Erythroblast (primary cell): ENCODE results near the gene SURF6.
"Not testable (repeated sequence)": the region's sequence is repeated elsewhere in the genome, so short reads cannot be mapped to it uniquely, and the experiment has no call there.

Source experiments
- DNase-seq, 2 experiments: peaks; one replicate each; lab custom pipeline; 2025; lab: John Stamatoyannopoulos, UW
- GATA1 ChIP-seq: IDR thresholded peaks from 2 replicates; pipeline ENCODE4 v1.6.1; 2011; ENCODE audit warnings: low read depth, mild to moderate bottlenecking, control low read depth, low read length, moderate library complexity
- POLR2A ChIP-seq: IDR thresholded peaks from 2 replicates; pipeline ENCODE4 v1.6.1; 2011; ENCODE audit warnings: mild to moderate bottlenecking, low read length

SURF6 gene

DNA sequence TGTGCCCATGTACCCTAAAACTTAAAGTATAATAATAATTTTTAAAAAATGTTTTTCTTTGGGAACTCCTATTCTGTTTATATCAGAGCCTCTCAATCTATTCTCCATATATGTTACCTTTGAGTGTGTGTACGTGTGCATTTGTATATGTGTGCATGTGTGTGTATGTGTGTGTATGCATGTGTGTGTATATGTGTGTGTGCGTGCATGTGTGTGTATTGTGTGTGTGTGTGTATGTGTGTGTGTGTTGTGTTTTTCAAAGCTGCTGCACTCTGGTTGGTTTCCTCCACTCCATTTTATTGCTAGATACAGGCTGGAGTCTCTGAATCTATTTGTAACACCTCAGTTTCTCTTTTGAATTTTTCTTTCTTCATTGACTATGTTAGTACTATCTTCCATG lies 20.0 kb downstream of the SURF6 start:
- TF ChIP-seq GATA1 (no peak), POLR2A (no peak)
- DNase-seq: no peak

DNA sequence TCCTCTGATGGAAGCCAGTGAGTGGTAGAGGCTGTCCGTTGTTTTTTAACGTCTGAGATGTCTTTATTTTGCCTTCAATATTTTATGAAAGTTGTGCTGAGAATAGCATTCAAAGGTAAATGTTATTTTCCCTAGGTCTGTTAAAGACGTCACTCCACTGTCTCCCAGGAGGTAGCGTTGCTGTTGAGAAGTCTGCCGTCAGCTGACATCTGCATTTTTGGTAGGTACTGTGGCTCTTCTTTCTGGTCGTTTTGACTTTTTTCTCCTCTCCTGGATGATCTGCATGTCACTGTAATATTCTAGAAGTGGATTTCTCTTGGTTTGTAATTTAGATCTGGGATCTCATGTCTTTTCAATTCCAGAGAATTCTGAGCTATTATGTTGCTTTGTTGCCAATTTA lies 26.4 kb downstream of the SURF6 start:
- TF ChIP-seq POLR2A (no peak), GATA1 (no peak)

DNA sequence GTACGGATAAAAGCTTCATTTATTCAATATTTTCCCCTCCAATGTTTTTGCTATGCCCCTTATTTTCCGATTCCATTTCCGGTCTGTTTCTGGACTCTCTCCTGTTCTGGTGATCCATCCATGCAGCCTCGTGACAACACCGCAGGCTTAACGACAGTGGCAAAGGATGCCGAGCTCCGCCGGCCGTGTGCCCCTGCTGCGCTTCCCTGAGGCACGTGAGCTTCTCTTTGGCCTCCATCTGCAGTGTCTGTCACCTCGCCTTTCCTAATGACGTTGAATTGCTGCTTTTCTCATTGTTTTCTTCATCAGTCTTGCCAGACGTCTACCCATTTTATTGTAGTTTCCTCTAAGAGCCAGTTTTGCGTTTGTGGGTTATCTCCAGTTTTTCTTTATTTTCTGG lies 28.7 kb downstream of the SURF6 start:
- TF ChIP-seq POLR2A (no peak), GATA1 (no peak)
- no peak for DNase-seq

More for the DNA sequence above, 26.4 kb downstream of the SURF6 start:
- DNase-seq: no peak

DNA sequence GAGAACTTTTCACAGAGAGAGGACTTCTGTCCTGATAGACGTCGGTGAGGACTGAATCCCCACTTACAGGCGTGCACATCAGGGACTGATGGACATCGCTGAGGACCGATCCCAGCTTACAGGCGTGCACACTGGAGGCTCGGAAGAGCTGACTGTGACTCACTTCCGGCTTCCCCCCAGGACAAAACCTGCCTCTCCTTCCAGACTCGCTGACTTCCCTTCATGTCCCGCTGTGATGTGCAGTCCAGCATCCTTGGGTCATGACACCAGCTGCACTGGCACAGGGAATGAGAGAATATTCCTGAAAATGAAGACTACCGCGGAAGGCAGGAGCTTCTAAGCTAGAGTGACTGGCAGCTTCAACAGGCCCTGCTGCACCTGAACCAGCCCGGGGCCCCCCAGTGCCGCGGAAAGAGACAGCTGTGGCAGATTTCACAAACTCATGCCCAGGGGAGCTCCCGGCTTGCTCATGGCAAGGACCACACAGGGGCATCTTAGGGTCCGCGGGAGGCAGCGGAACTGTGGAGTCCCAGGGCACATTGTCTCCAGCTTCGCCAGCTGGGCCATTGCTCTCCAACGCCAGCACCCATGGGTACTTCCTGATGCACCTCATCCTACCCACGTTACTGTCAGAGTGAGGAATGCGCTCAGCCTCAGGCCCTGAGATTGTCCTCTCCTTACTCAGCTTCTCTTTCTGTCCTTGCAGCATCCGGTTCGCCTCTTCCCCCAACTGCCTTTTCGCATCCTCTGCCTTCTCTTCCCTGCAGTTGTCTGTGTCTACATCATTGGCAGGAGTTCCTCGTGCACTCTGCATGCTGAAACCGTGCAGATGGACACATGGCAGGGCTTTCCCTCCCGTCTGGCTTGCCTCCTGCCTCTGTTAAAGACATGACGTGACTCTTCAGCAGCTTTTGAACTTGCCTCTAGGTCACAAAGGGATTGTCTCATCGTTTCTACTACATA lies 29.5 kb downstream of the SURF6 start:
- no peak for TF ChIP-seq POLR2A
- no peak for TF ChIP-seq GATA1
- no peak for DNase-seq

DNA sequence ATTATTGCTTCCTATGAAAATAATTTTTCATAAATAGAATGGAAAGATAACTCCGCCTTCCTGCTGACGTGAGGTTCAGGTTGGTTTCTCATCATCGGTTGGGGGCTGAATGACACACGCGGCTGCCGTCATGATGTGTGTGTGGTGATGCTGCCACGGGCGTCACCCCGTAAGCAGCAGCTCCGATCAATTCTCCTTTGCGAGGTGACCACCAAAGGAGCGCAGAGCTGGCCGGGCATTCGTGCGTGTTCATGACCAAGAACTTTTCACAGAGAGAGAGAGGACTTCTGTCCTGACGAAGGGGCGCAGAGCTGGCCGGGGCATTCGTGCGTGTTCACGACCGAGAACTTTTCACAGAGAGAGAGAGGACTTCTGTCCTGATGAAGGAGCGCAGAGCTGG lies 30.3 kb downstream of the SURF6 start:
- DNase-seq: no peak
- no peak for TF ChIP-seq POLR2A
- no peak for TF ChIP-seq GATA1

DNA sequence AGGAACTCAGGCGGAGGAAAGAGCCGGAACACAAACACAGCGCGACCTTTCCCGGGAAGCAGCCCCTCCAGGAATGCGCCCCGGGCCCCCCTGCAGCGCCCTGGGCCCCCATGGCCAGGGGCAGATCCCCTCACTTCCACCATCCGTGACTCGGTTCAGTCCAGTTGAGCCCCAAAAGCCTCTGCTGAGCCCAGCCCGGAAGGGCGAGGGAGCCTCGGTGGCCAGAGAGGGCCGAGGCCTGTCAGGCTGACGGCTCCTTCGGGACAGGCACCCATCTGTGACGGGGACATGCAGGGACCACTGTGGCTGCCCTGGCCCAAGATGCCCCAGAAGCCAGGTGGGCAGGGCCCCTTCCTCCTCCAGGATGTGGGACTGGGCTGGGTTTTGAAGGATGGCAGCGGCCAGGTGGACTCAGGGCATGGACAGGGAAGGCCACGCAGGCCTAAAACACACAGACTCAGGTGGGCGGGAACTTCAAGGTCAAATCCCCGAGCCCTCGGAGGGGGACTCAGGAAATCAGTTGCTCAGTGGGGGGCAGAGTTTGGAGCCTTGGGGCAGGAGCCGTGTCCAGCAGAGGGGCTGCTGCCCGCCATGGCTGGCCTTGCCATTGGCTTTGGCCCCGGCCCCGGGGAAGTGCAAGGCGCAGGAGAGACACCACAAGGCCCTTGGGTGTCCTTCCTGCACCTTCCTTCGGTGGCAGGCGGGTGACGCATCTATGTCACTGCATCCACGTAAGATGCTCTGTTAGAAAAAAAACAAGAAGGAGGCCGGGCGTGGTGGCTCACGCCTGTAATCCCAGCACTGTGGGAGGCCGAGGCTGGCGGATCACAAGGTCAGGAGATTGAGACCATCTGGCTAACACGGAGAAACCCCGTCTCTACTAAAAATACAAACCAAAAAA lies 31.3 kb downstream of the SURF6 start:
- no peak for DNase-seq
- TF ChIP-seq POLR2A: no peak
- no peak for TF ChIP-seq GATA1

DNA sequence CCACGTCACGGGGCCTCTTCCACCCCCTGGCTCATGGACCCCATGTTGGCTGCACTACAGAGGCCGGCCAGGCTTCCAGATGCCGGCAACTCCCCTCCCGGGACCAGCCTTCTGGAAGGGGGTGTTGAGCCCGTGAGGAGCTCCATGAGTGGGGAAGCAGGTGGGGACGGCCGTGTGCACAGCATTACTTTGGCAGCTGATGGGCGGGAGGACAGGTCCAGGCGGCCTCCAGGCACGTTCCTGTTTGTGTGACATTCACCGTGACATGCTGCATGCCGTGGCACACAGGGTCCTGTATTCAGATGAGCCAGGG lies 31.9 kb downstream of the SURF6 start:
- no peak for DNase-seq
- TF ChIP-seq GATA1 (no peak), POLR2A (no peak)

DNA sequence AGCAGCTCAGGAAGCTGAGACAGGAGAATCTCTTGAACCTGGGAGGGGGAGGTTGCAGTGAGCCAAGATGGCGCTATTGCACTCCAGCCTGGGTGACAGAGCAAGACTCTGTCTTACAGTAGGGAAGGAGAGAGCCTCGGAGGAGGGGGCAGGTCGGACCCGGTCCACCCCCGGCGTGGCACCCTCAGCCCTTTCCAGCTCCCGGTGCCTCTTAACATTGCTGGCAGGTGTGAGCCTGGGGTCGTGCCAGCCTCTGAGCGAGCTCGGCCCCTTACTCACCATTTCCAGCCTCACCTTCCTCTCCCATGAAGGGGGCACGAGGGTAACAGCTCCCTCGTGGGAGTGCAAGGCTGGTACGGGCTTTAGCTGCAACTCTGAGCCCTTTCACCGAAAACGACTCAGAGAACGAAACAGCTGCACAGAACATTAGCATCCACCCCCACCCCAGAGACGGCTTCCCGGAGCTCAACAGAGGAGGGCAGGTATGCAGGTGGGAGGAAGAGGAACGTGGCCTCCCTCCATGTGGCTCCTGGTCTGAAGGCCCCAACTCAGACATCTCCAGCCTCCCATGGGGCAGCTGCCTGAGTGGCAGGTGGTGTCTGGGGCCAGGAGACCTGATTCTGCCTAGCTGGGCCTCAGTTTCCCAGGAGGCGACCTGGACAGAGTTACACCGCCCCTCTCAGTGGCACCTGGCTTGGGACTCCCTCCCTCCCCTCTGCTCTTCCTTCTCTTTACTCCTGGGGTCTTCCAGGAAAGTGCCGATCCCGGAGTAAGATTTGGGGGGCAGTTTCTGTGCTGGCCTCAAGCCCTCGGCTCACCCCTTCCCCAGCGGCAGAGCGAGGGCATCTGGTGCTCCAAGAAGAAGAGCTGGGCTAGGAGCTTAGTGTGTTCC lies 32.5 kb downstream of the SURF6 start:
- TF ChIP-seq GATA1 (no peak), POLR2A (no peak)
- DNase-seq: no peak

DNA sequence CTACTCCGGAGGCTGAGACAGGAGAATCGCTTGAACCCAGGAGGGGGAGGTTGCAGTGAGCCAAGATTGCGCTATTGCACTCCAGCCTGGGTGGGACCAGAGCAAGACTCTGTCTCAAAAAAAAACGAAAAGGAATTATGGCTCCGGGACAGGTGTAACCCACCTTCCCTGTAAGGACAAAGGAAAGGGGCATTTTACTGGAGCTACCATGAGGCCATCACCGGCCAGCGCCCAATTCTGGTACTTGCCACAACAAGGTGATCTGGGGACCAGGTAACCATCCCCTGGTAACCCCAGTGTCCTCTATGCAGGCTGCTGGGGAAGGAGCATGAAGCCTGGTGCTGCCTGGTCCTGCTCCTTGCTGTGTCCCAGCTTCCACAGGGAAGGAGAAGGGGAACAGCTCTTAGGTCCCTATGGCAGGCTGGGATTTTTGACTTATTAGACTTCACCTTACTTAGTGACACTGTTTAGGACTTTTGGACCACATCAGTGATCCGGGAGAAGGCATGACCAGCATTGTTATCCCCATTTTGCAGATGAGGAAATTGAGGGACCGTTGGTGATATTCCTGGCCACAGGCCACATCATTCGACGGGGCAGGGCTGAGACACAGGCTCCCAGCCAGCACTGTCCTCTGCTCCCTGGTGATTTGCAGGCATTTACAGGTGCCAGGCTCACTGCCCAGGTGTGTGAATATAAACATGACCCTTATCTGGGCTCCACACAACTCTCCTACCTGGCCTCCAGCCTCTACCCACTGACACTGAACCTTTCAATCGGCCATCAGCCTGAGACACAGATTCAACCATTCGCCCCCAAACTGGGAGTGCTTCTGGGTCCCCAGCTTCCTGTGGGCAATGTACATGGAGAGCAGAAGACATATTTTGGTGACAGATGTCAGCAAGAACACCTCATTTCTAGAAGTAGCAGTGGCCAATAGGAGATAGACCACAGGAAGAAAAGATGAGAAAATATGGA lies 34.4 kb downstream of the SURF6 start:
- no peak for TF ChIP-seq GATA1
- TF ChIP-seq POLR2A: no peak

DNA sequence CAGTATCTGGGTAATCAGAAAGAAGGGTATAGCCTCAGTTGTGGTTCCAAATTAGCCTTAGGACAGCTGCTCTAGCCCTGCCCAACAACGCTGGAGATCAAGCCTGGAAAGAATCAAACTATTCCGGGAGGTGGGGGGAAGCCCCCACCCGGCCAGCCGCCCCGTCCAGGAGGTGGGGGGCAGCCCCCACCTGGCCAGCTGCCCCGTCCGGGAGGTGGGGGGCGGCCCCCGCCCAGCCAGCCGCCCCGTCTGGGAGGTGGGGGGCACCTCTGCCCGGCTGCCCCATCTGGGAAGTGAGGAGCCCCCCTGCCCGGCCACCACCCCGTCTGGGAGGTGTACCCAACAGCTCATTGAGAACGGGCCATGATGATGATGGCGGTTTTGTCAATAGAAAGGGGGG lies 36.0 kb downstream of the SURF6 start:
- DNase-seq: not testable (repeated sequence)

More for the DNA sequence above, 34.4 kb downstream of the SURF6 start:
- DNase-seq: no peak

DNA sequence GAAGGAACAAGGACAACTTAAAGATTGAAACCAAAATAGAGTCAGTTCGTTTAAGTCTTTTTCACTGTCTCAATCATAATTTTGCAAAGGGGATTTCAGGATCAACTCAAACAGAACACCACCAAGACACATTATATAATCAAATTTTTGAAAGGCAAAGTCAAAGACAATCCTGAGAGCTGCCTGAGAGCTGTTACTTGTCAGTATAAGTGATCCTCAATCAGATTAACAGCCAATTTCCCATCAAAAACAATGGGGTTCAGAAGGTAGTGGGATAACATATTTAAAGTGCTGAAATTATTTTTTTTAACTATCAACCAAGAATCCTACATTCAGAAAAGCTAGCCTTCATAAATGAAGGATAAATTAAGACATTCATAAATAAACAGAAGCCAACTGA lies 41.7 kb downstream of the SURF6 start:
- no peak for TF ChIP-seq GATA1
- TF ChIP-seq POLR2A: no peak
- no peak for DNase-seq

DNA sequence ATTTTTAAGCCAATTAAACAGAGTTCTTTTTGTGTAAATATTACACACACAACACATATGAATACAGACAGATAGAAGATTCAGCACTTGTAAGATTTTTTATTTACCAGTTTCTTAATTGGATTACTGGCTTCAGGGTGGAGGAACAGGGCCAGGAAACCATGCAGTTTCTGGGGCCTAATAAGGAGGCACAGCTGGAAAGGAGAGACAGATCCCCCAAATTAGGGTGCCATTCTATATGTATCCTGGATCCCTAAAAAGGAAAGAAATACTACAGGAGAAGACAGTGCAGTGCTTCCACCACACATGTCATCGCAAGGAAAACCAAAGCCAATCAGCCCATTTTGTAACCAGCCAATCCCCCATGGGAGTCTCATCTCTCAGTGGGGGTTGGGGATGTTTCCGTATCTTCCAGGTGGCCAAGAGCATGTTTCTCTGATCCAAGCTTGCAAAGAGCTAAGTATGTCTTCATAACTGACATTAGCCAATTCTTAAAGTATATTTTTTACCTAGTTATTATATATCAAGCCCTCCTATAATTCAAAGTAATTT lies 45.2 kb downstream of the SURF6 start:
- TF ChIP-seq GATA1 (no peak), POLR2A (no peak)
- no peak for DNase-seq
